Right lobe of liver (tissue), 4 donors: ENCODE results near the gene MAGEC2.

ENCODE experiments used
- CTCF ChIP-seq, 4 donors: fragments of 200-600 bp in 3 of 4; fragments of 450-650 bp in 1 of 4; IDR thresholded peaks; one replicate each; pipeline versions ENCODE4 v1.5.1 to v1.8.0; 2016 to 2022; ENCODE audit warnings: antibody characterized with exemption in 4 of 4, mild to moderate bottlenecking in 2 of 4
- POLR2A ChIP-seq: fragments of 450-650 bp; IDR thresholded peaks from one replicate; pipeline ENCODE4 v1.6.1; 2017; ENCODE audit warnings: antibody characterized with exemption, mild to moderate bottlenecking
- donor health status: DM: no; HTN: no; CAD: no.
- donor health status: DM: no; HTN: no; CAD: no.
- donor health status: DM: no; HTN: yes; CAD: no.

DNA sequence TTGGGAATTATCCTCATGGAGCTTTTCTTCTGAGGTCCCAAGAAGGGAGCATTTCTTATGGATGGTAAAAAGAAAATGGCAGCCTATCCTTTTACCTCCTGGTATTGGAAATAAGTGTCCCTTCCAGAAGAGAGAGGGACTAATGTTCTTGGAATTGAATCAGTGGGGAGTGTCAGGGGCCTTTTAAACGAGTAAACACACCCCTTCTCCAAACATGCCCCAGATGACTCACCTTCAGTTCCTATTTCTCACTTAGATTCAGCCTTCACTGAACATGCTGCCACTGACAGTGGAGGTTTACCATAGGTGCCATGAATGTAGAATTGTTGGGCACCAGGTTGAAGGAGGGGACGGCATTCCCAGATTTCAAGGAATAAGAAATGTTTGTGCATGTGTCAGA, 19.0 kb downstream of the MAGEC2 start:
- TF ChIP-seq CTCF (IDR thresholded peaks at IDR 0.05) (no peak), POLR2A (no peak)
